ENCODE measurements around the gene ISG20.

DNA sequence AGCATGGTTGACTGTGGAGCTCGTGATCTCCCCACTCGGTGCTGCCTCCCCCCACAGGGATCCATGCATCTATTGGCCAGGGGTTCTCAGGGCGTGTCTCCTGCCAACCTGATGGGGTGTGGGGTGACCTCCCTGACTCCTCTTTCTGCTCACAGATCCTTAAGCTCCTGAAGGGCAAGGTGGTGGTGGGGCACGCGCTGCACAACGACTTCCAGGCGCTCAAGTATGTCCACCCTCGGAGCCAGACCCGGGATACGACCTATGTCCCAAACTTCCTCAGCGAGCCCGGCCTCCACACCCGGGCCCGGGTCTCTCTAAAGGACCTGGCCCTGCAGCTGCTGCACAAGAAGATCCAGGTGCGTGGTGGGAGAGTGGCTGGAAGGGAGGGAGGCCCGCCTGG is 9.7 kb upstream of the ISG20 start:
- TF ChIP-seq, protein P1, sequence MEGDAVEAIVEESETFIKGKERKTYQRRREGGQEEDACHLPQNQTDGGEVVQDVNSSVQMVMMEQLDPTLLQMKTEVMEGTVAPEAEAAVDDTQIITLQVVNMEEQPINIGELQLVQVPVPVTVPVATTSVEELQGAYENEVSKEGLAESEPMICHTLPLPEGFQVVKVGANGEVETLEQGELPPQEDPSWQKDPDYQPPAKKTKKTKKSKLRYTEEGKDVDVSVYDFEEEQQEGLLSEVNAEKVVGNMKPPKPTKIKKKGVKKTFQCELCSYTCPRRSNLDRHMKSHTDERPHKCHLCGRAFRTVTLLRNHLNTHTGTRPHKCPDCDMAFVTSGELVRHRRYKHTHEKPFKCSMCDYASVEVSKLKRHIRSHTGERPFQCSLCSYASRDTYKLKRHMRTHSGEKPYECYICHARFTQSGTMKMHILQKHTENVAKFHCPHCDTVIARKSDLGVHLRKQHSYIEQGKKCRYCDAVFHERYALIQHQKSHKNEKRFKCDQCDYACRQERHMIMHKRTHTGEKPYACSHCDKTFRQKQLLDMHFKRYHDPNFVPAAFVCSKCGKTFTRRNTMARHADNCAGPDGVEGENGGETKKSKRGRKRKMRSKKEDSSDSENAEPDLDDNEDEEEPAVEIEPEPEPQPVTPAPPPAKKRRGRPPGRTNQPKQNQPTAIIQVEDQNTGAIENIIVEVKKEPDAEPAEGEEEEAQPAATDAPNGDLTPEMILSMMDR (IDR thresholded peaks at IDR 0.05) = no peak
- TF ChIP-seq POLR2A (IDR thresholded peaks at IDR 0.05) = no peak

Data from right lobe of liver (tissue), 4 donors.